ENCODE data around the gene OGFOD3. TPM values are rescaled to one million over a fixed set of nuclear protein-coding genes. Genes with fewer than 3 reads are reported as not detected.
"Not testable (repeated sequence)": the region's sequence is repeated elsewhere in the genome, so short reads cannot be mapped to it uniquely, and the experiment has no call there.

Gene OGFOD3
- total and polyA plus RNA-seq, 9 donors = 17.2 to 25.9 (median 23.2) TPM

GRCh38 chr17:82367724-82368524 is 50.5 kb downstream of the OGFOD3 start:
- Histone ChIP-seq H3K4me1 (ENCODE audit: control insufficient read depth, insufficient read depth, low read length) (peaks cover 20% of the 10 kb centered on the region), H3K9me3 (replicated peaks; ENCODE audit: control insufficient read depth, low read depth, low read length) (no peaks in the 10 kb centered on the region), H3K36me3 (ENCODE audit: control insufficient read depth, insufficient read depth, low read length) (no peaks in the 10 kb centered on the region), H3K4me3 (ENCODE audit: low read length) (no peak overlapping the region), H3K27me3 (ENCODE audit: control insufficient read depth, insufficient read depth, low read length) (peaks cover 45% of the 10 kb centered on the region), H3K27ac (ENCODE audit: low read length) (no peak overlapping the region)
- WGBS (ENCODE audit: insufficient coverage) = 40% methylated on average over 1 of the region's 14 CpGs
- no peak for DNase-seq

- peaks cover 14% of the 10 kb centered on the region for H3K4me1 ChIP-seq (ENCODE audit: control insufficient read depth, insufficient read depth, low read length)
- DNase-seq = no peak
- H3K4me3 ChIP-seq (ENCODE audit: low read length) = no peak overlapping the region
- H3K27me3 ChIP-seq (ENCODE audit: control insufficient read depth, insufficient read depth, low read length) = peaks cover 36% of the 10 kb centered on the region
- no peaks in the 10 kb centered on the region for H3K36me3 ChIP-seq (ENCODE audit: control insufficient read depth, insufficient read depth, low read length)
- no peak overlapping the region for H3K27ac ChIP-seq (ENCODE audit: low read length)
- no peaks in the 10 kb centered on the region for H3K9me3 ChIP-seq (replicated peaks; ENCODE audit: control insufficient read depth, low read depth, low read length)
- no CpG with 5 or more reads among the region's 7 CpGs for WGBS (ENCODE audit: insufficient coverage)
Observed at GRCh38 chr17:82366749-82367148, 51.6 kb downstream of the OGFOD3 start.

- WGBS (ENCODE audit: insufficient coverage) = 54% methylated on average over 3 of the region's 6 CpGs
- H3K36me3 ChIP-seq (ENCODE audit: control insufficient read depth, insufficient read depth, low read length) = no peaks in the 10 kb centered on the region
- no peak overlapping the region for H3K4me3 ChIP-seq (ENCODE audit: low read length)
- no peaks in the 10 kb centered on the region for H3K9me3 ChIP-seq (replicated peaks; ENCODE audit: control insufficient read depth, low read depth, low read length)
- peaks cover 8% of the 10 kb centered on the region for H3K4me1 ChIP-seq (ENCODE audit: control insufficient read depth, insufficient read depth, low read length)
- no peak for DNase-seq
- H3K27me3 ChIP-seq (ENCODE audit: control insufficient read depth, insufficient read depth, low read length) = peaks cover 31% of the 10 kb centered on the region
- H3K27ac ChIP-seq (ENCODE audit: low read length) = no peak overlapping the region
Observed at GRCh38 chr17:82365606-82366295, 52.6 kb downstream of the OGFOD3 start.

GRCh38 chr17:82361885-82362633 is 56.3 kb downstream of the OGFOD3 start:
- DNase-seq = no peak
- no peak overlapping the region for H3K4me3 ChIP-seq (ENCODE audit: low read length)
- 100% methylated on average over 1 of the region's 6 CpGs for WGBS (ENCODE audit: insufficient coverage)
- no peaks in the 10 kb centered on the region for H3K9me3 ChIP-seq (replicated peaks; ENCODE audit: control insufficient read depth, low read depth, low read length)
- H3K27ac ChIP-seq (ENCODE audit: low read length) = no peak overlapping the region
- peaks cover 18% of the 10 kb centered on the region for H3K27me3 ChIP-seq (ENCODE audit: control insufficient read depth, insufficient read depth, low read length)
- peaks cover 11% of the 10 kb centered on the region for H3K4me1 ChIP-seq (ENCODE audit: control insufficient read depth, insufficient read depth, low read length)
- H3K36me3 ChIP-seq (ENCODE audit: control insufficient read depth, insufficient read depth, low read length) = no peaks in the 10 kb centered on the region

GRCh38 chr17:82359451-82360074 is 58.8 kb downstream of the OGFOD3 start:
- DNase-seq; H3K9me3 ChIP-seq (replicated peaks; ENCODE audit: control insufficient read depth, low read depth, low read length); H3K27ac ChIP-seq (ENCODE audit: low read length); H3K4me3 ChIP-seq (ENCODE audit: low read length); H3K36me3 ChIP-seq (ENCODE audit: control insufficient read depth, insufficient read depth, low read length): not testable (repeated sequence)
- Histone ChIP-seq H3K4me1 (ENCODE audit: control insufficient read depth, insufficient read depth, low read length) (peaks cover 24% of the 10 kb centered on the region), H3K27me3 (ENCODE audit: control insufficient read depth, insufficient read depth, low read length) (peaks cover 24% of the 10 kb centered on the region)
- 83% methylated on average over 1 of the region's 1 CpG for WGBS (ENCODE audit: insufficient coverage)

- H3K9me3 ChIP-seq (replicated peaks; ENCODE audit: control insufficient read depth, low read depth, low read length) = no peaks in the 10 kb centered on the region
- WGBS (ENCODE audit: insufficient coverage) = 41% methylated on average over 17 of the region's 21 CpGs
- H3K27ac ChIP-seq (ENCODE audit: low read length) = no peak within 1 kb of the TSS
- H3K4me1 ChIP-seq (ENCODE audit: control insufficient read depth, insufficient read depth, low read length) = peaks cover 27% of the 10 kb centered on the region
- H3K36me3 ChIP-seq (ENCODE audit: control insufficient read depth, insufficient read depth, low read length) = no peaks in the 10 kb centered on the region
- peaks cover 22% of the 10 kb centered on the region for H3K27me3 ChIP-seq (ENCODE audit: control insufficient read depth, insufficient read depth, low read length)
- no peak for DNase-seq
- H3K4me3 ChIP-seq (ENCODE audit: low read length) = no peak within 1 kb of the TSS
Observed at GRCh38 chr17:82358465-82359350, 59.7 kb downstream of the OGFOD3 start, which contains the start of gene TEX19. Gene TEX19, plus strand, starts transcription at chr17:82359247. Its CDS starts 2,904 bp downstream, at chr17:82362151.

- no peak for DNase-seq
- WGBS (ENCODE audit: insufficient coverage) = 17% methylated on average over 1 of the region's 2 CpGs
Observed at GRCh38 chr17:82357394-82357793, 61.0 kb downstream of the OGFOD3 start.

GRCh38 chr17:82356845-82357355 is 61.5 kb downstream of the OGFOD3 start:
- H3K27ac ChIP-seq (ENCODE audit: low read length) = peak overlapping the region; percentile 42
- H3K4me3 ChIP-seq (ENCODE audit: low read length) = no peak overlapping the region

More at GRCh38 chr17:82357394-82357793, 61.0 kb downstream of the OGFOD3 start:
- H3K27me3 ChIP-seq (ENCODE audit: control insufficient read depth, insufficient read depth, low read length) = peaks cover 22% of the 10 kb centered on the region
- no peak overlapping the region for H3K4me3 ChIP-seq (ENCODE audit: low read length)
- peaks cover 33% of the 10 kb centered on the region for H3K4me1 ChIP-seq (ENCODE audit: control insufficient read depth, insufficient read depth, low read length)
- H3K36me3 ChIP-seq (ENCODE audit: control insufficient read depth, insufficient read depth, low read length) = no peaks in the 10 kb centered on the region
- no peaks in the 10 kb centered on the region for H3K9me3 ChIP-seq (replicated peaks; ENCODE audit: control insufficient read depth, low read depth, low read length)
- peak overlapping the region; percentile 3 for H3K27ac ChIP-seq (ENCODE audit: low read length)

More at GRCh38 chr17:82356845-82357355, 61.5 kb downstream of the OGFOD3 start:
- H3K36me3 ChIP-seq (ENCODE audit: control insufficient read depth, insufficient read depth, low read length) = no peaks in the 10 kb centered on the region
- peak; percentile 48 for DNase-seq
- 29% methylated on average over 20 of the region's 20 CpGs for WGBS (ENCODE audit: insufficient coverage)
- H3K4me1 ChIP-seq (ENCODE audit: control insufficient read depth, insufficient read depth, low read length) = peaks cover 38% of the 10 kb centered on the region
- peaks cover 20% of the 10 kb centered on the region for H3K27me3 ChIP-seq (ENCODE audit: control insufficient read depth, insufficient read depth, low read length)
- H3K9me3 ChIP-seq (replicated peaks; ENCODE audit: control insufficient read depth, low read depth, low read length) = no peaks in the 10 kb centered on the region
